ENCODE data around the gene GSTK1. TPM values are rescaled to one million over a fixed set of nuclear protein-coding genes. Genes with fewer than 3 reads are reported as not detected.

GSTK1 gene
- total RNA-seq, 6 donors from 2014 or later = 140 to 194 (median 158) TPM

DNA sequence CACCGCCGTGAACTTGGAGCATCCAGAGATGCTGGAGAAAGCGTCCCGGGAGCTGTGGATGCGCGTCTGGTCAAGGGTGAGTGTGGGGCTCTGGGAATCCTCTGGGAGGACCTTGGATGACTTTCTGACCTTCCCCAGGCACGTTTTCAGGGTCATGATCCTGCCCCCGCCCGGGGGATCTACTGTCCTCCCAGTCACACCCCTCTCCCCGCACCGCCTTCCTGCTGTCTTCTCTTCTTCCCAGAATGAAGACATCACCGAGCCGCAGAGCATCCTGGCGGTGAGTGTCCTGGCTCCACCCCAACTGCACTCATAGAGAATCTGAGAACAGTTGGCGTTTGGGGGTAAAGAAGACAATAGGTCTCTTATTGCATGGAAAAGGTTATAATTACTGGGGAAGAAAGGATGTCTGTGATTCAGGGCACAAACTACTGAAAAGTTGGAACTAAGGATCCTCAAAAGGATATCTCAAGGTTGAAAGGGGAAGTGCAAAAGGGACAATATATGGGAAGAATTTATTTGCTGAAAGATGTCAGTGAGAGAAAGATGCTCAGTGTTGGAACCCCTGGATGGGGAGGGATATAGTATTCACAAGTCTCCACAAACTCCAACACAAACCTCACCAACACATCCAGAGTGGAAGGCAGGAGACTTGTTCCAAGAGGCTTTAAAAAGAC lies 1.9 kb downstream of the GSTK1 start:
- Histone ChIP-seq H3K27me3 (no peaks in the 10 kb centered on the region), H3K4me3 (peak overlapping the region in 1 of 4 donors; percentile 81), H3K9me3 (no peaks in the 10 kb centered on the region), H3K27ac (peak overlapping the region in 2 of 4 donors; percentile 32 to 92), H3K36me3 (peaks cover 14 to 35% (median 26%) of the 10 kb centered on the region in 4 donors), H3K4me1 (peaks cover 15 to 22% (median 17%) of the 10 kb centered on the region in 4 donors)
- WGBS, 2 donors = 71 to 79% methylated on average over 14 to 15 of the region's 15 CpGs
- TF ChIP-seq, protein P1, sequence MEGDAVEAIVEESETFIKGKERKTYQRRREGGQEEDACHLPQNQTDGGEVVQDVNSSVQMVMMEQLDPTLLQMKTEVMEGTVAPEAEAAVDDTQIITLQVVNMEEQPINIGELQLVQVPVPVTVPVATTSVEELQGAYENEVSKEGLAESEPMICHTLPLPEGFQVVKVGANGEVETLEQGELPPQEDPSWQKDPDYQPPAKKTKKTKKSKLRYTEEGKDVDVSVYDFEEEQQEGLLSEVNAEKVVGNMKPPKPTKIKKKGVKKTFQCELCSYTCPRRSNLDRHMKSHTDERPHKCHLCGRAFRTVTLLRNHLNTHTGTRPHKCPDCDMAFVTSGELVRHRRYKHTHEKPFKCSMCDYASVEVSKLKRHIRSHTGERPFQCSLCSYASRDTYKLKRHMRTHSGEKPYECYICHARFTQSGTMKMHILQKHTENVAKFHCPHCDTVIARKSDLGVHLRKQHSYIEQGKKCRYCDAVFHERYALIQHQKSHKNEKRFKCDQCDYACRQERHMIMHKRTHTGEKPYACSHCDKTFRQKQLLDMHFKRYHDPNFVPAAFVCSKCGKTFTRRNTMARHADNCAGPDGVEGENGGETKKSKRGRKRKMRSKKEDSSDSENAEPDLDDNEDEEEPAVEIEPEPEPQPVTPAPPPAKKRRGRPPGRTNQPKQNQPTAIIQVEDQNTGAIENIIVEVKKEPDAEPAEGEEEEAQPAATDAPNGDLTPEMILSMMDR (IDR thresholded peaks at IDR 0.05) = no peak
- TF ChIP-seq POLR2AphosphoS5 (IDR thresholded peaks at IDR 0.05) = no peak
- DNase-seq = no peak
- no peak for ATAC-seq (ENCODE audit: low FRiP score in 2 of 2)

DNA sequence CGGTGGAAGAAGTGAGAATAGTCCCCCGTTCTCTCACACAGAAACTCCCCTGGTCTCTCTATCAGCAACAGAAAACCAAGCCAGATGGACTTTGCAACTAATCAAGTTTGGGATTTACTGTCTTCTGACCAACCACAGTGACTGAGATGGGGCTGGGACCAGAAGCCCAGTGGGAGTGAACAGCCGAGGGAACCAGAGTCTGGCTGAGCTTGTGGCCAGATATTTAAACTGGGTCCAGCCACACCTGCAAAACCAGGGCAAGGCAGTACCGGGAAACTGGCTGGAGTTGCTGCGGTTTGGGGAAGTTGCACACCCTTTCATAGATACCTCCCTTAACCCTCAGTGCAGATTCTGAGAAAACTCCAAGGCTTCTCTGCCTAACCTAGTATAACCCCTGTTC lies 6.0 kb downstream of the GSTK1 start:
- H3K27ac ChIP-seq = no peak overlapping the region
- DNase-seq (no peak), ATAC-seq (ENCODE audit: low FRiP score in 2 of 2) (no peak)
- H3K4me3 ChIP-seq = no peak overlapping the region
- WGBS, 2 donors = 86 to 87% methylated on average over 5 of the region's 5 CpGs
- TF ChIP-seq, protein P1 (IDR thresholded peaks at IDR 0.05) = no peak
- TF ChIP-seq POLR2AphosphoS5 (IDR thresholded peaks at IDR 0.05) = no peak
- no peak for TF ChIP-seq EP300 (IDR thresholded peaks at IDR 0.05)
- TF ChIP-seq POLR2A (IDR thresholded peaks at IDR 0.05) = no peak
- peaks cover 14 to 43% (median 26%) of the 10 kb centered on the region in 4 donors for H3K36me3 ChIP-seq
- H3K27me3 ChIP-seq = no peaks in the 10 kb centered on the region
- H3K9me3 ChIP-seq = no peaks in the 10 kb centered on the region
- H3K4me1 ChIP-seq = peaks cover 8 to 12% (median 10%) of the 10 kb centered on the region in 4 donors

DNA sequence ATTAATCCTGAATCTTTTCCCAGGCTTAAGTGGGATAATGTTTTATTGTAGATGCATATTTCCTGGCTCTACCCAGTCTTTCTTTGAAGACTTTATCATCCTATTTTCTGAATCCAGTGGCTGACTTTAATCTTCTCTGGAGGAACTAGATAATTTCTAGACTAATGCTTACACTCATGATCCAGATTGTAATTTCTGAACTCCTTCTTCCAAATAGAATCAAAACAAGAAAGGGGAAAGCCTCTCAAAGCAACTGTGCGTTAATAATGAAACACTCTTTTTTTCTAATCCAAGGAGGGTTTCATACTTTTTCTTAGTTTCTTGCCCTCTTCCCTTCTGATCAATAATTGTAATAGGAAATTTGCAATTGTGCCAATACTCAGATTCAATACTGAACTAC lies 8.0 kb downstream of the GSTK1 start:
- H3K4me3 ChIP-seq = no peak overlapping the region
- H3K27ac ChIP-seq = no peak overlapping the region
- no peaks in the 10 kb centered on the region for H3K9me3 ChIP-seq
- H3K27me3 ChIP-seq = no peaks in the 10 kb centered on the region
- peaks cover 14 to 43% (median 26%) of the 10 kb centered on the region in 4 donors for H3K36me3 ChIP-seq
- H3K4me1 ChIP-seq = no peaks in the 10 kb centered on the region
- DNase-seq (no peak), ATAC-seq (ENCODE audit: low FRiP score in 2 of 2) (no peak)
- TF ChIP-seq EP300 (IDR thresholded peaks at IDR 0.05) = no peak
- TF ChIP-seq POLR2A (IDR thresholded peaks at IDR 0.05) = no peak
- no peak for TF ChIP-seq POLR2AphosphoS5 (IDR thresholded peaks at IDR 0.05)
- TF ChIP-seq, protein P1 (IDR thresholded peaks at IDR 0.05) = no peak
- 83 to 90% methylated on average over 1 of the region's 1 CpG for WGBS, 2 donors

DNA sequence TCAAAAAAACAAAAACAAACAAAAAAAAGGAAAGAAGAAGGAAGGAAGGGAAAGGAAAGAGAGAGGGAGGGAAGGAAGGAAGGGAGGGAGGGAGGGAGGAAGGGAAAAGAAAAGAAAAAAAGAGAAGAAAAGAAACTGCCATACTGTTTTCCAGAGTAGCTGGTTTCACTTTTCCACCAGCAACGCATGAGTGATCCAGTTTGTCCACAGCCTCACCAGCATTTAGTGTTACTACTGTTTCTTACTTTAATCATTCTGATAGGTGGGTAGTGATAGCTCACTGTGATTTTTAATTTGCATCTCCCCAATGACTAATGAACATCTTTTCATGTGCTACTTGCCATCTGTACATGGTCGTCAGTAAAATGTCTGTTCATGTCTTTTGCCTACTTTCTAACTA lies 9.6 kb downstream of the GSTK1 start:
- Histone ChIP-seq H3K27ac (no peak overlapping the region), H3K27me3 (no peaks in the 10 kb centered on the region), H3K4me1 (no peaks in the 10 kb centered on the region), H3K4me3 (no peak overlapping the region), H3K36me3 (peaks cover 4 to 30% (median 19%) of the 10 kb centered on the region in 4 donors), H3K9me3 (no peaks in the 10 kb centered on the region)
- DNase-seq = no peak
- no peak for ATAC-seq (ENCODE audit: low FRiP score in 2 of 2)
- WGBS, 2 donors = 91 to 94% methylated on average over 2 of the region's 2 CpGs
- TF ChIP-seq POLR2AphosphoS5 (IDR thresholded peaks at IDR 0.05) = no peak
- TF ChIP-seq, protein P1 (IDR thresholded peaks at IDR 0.05) = no peak
- no peak for TF ChIP-seq EP300 (IDR thresholded peaks at IDR 0.05)
- TF ChIP-seq POLR2A (IDR thresholded peaks at IDR 0.05) = no peak
